ENCODE results near the gene STIM1.

GRCh38 chr11:3925513-3925912 is 70.0 kb downstream of the STIM1 start:
- TF ChIP-seq RARB (CRISPR knock-in tag; IDR thresholded peaks at IDR 0.05) (no peak), SNAI2 (CRISPR knock-in tag; IDR thresholded peaks at IDR 0.05) (no peak), ARNTL (CRISPR knock-in tag; IDR thresholded peaks at IDR 0.05; ENCODE audit: borderline replicate concordance, low read depth) (no peak), POU6F1 (CRISPR knock-in tag; IDR thresholded peaks at IDR 0.05; ENCODE audit: borderline replicate concordance, low read depth) (no peak), OSR1 (CRISPR knock-in tag; IDR thresholded peaks at IDR 0.05) (no peak), ZFP30 (CRISPR knock-in tag; IDR thresholded peaks at IDR 0.05) (no peak), ZC3H10 (CRISPR knock-in tag; IDR thresholded peaks at IDR 0.05) (no peak), BACH2 (CRISPR knock-in tag; IDR thresholded peaks at IDR 0.05; ENCODE audit: borderline replicate concordance) (no peak), TOX (CRISPR knock-in tag; IDR thresholded peaks at IDR 0.05; ENCODE audit: borderline replicate concordance) (no peak), ESRRG (CRISPR knock-in tag; IDR thresholded peaks at IDR 0.05) (no peak), CSRNP3 (CRISPR knock-in tag; IDR thresholded peaks at IDR 0.05) (no peak), ZNF565 (CRISPR knock-in tag; conservative IDR thresholded peaks at IDR 0.05; ENCODE audit: low read depth) (no peak)
- TF ChIP-seq, protein P1, sequence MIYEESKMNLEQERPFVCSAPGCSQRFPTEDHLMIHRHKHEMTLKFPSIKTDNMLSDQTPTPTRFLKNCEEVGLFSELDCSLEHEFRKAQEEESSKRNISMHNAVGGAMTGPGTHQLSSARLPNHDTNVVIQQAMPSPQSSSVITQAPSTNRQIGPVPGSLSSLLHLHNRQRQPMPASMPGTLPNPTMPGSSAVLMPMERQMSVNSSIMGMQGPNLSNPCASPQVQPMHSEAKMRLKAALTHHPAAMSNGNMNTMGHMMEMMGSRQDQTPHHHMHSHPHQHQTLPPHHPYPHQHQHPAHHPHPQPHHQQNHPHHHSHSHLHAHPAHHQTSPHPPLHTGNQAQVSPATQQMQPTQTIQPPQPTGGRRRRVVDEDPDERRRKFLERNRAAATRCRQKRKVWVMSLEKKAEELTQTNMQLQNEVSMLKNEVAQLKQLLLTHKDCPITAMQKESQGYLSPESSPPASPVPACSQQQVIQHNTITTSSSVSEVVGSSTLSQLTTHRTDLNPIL (CRISPR knock-in tag; IDR thresholded peaks at IDR 0.05; ENCODE audit: low read depth): no peak

Measured in SK-N-SH treated with all-trans-retinoic acid at 6 μM for 48 hours (cell line).